HG03432 (cell line): ENCODE measurements around the gene CSNK1D.

Experiments
- ATAC-seq: cut with Tn5 transposase; IDR thresholded peaks from one replicate; pipeline ENCODE4 v1.9.1; 2021; ENCODE audit warnings: mild to moderate bottlenecking, moderate library complexity; ENCODE audit not compliant: unreplicated experiment

CSNK1D gene

DNA sequence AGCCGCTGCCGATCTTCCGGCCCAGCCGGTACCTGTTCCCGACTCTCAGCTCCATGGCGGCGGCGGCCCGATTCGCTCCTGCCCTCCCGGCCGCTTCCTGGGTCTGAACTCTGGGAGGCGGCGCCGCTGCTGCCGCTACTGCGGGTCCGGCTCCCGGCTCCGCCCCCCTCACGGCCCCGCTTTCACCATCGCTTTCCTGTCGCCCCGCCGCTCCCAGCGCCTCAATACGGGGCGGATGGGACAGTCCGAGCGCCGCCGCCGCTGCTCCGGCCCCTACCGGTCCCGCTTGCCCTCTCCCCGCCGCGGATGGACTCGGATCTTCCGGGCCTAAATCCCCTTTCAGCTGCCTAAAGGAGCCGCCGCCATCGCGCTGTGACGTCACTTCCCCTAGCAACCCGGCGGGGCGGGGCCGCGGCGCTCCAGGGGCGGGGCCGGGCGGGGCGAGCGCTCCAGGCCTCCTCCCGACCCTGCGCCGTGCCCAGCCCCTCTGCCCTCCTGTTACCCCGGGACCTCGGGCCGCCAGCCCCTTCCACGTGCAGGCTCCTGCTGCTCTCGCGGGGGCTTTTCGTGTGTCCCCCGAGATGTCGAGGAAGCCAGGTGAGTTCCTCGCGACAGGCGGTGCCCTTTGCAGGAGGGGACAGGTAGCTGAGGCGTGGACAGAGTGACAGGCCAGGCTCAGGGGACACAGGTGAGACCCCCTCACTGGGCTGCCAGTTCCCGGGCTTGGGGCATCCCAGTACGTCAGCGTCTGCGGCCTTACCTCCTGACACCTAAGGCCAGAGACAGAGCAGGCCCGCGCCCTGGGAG is at the start of gene CSNK1D:
CSNK1D (minus strand) TSS at position 374 of the 807 bp plus-strand sequence; CDS start at position 55, 319 bp downstream.
- peak; percentile 75 for ATAC-seq

DNA sequence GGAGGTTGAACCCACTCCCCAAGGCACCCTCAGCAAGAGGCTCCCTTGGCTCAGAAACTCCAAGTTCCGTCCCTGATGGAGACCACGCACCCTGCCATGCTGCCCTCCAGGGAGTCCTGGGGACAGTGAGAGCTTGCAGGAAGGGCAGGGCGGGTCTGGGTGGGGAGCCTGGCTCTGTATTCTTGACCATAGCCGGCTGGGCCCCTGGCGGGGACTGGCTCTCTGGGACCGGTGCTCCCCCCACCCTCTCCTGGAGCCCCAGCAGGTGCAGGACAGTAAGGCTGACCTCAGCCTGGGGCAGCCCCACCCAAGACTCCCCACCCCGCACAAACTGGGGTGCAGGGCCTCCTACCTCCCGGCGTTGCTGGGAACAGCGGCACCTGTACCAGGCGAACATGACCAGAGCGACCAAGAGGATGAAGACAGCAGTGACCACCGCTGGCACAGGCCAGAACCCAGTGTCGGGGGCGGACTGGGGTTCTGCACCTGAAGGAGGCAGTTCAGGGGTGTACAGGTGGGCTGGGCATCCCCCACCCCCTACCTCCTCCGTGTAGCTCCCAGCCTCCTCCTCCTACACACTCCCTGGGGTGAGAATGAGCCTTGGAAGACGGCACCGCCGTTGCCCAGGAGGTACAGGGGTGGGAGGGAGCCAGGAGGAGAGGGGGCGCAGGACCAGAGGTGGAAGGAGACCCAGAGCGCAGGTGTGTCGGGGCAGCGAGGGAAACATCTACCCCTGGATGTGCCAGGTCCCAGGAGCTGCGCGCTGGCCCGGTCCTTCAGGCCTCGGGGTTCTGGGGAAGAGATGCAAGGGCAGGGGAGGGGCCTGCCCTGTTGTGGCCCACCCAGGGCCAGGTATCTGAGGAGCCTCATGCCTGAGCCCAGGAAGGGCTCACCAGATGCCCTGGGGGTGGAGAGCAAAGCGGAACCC is 49.3 kb upstream of the CSNK1D start:
- ATAC-seq = no peak

DNA sequence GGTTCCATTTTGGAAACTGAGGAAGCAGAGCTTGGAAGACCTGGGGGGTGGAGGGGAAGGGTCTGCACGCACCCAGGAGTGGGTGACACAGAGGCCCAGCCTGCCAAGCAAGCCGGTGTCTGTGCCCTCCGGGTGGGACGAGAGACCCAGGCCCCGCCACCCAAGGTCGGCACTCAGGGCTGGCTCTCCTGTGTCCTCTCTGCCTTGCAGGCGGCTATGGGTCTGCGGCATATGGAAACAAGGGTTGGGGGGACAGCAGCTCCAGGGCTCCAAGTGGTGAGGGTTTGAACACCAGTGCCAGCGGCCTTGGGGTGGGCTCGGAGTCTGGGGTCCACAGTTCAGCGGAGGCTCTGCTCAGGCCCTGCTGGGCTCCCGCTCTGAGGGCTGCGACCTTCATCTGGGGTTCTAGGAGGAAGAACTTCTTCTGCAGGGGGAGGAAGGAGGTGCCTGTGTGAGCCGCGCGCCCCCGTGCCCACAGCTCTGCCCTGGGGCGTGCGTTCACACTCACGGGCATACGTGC is 48.5 kb upstream of the CSNK1D start:
- no peak for ATAC-seq

DNA sequence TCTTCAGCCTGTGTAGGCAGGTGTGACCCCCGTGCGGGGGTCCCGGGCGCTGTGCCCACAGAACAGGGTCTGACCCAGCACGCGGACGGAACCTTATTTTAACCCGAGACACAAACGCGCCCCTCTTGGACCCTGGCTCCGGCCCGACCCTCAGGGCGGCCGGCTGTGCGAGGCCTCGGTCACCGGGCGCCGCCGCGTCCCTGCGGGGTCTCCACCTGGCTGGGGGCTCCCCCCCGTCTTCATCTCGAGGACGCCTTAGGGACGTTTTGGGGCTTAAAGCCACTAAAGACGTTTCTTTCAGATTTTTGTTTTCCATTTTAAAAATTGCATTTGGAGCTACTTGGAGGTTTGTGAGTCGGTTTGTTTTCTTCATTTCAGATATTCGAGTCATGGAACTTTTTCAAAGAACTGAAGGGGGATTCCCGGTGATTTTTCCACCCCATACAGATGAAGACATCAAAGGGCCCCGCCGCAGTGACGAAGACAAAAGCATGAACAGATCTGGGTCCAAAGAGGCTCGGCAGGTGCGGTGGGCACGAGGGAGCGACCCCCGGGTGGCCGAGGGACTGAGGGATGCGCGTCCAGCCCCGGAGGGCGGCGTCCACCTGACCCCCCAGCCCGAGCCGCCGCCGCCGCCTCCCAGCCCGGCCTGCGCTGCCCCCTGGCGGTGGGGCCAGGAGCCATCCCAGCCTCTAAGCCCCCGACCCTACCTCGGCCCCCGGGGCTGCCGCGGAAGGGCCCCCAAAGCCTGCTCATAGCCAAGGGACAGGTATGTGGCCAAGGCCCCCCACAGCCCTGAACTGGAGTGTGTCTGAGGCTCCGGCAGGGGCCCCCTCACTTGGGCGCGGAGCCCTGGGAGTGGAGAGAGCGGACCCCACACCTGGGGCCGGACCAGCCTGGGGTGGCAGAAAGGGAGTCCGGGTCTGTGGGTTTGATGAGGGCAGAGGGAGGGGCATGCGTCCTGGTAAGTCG is 47.7 kb upstream of the CSNK1D start:
- no peak for ATAC-seq

DNA sequence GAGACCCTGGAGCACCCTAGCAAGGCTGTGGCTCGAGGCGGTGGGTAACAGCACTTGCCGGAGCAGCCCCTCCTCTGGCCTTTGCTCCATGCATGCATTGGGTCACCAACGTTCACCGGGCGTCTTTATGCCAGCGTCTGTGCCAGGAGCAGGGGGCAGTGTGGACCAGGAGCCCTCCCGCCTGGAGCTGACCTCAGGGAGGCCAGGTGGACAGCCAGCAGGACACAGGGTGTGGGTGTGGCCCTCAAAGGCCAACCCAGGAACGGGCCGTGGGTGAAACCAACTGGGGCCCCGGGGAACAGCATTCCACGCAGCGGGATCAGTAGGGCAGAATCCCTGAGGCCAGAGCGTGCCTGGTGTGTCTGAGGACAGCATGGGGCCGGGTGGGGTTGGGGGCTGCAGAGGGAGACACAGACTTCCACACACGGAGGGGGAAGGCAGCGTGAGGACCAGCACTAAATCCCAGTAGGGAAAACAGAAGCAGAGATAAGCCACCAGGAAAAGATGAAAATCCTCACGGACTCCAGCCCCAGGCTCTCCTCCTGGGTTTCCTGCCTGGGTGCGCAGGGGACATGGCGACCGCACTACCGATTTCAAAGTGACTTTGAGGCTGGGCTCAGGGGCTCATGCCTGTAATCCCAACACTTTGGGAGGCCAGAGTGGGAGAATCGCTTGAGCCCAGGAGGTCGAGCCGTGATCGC is 46.8 kb upstream of the CSNK1D start:
- no peak for ATAC-seq

DNA sequence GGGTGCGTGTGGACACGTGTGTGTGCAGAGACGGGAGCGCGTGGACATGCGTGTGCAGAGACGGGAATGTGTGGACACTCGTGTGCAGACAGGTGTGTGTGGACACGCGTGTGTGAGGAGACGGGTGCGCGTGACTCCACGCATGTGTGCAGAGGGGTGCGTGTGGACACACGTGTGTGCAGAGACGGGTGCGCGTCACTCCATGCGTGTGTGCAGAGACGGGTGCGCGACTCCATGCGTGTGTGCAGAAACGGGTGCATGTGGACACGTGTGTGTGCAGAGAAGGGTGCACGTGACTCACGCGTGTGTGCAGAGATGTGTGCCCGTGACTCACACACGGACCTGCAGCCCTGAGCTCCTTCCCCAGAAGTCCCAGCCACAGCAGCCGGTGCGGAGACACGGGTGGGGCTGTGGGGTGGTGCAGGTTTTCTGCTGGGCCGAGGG is 46.1 kb upstream of the CSNK1D start:
- ATAC-seq = no peak

DNA sequence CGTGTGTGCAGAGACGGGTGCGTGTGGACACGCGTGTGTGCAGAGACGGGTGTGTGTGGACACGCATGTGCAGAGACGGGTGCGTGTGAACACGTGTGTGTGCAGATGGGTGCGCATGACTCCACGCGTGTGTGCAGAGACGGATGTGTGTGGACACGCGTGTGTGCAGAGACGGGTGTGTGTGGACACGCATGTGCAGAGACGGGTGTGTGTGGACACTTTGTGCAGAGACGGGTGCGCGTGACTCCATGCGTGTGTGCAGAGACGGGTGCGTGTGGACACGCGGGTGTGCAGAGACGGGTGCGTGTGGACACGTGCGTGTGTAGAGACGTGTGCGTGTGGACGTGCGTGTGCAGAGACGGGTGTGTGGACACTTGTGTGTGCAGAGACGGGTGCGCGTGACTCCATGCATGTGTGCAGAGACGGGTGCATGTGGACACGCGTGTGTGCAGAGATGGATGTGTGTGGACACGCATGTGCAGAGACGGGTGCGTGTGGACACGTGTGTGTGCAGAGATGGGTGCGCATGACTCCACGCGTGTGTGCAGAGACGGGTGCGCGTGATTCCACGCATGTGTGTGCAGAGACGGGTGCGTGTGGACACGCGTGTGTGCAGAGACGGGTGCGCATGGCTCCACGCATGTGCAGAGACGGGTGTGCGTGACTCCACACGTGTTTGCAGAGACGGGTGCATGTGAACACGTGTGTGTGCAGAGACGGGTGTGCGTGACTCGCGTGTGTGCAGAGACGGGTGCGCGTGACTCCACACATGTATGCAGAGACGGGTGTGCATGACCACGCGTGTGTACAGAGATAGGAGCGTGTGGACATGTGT is 45.5 kb upstream of the CSNK1D start:
- no peak for ATAC-seq

DNA sequence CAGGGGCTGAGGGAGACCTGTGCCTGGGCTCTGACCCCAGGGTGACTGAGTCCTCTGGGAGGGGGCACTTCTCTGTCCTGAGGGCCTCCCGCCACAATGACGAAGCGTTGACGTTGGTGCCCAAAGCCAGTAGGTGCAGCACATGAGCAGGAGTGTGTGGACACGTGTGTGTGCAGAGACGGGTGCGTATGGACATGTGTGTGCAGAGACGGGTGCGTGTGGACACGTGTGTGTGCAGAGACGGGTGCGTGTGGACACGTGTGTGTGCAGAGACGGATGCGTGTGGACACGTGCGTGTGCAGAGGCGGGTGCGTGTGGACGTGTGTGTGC is 44.6 kb upstream of the CSNK1D start:
- ATAC-seq = no peak

DNA sequence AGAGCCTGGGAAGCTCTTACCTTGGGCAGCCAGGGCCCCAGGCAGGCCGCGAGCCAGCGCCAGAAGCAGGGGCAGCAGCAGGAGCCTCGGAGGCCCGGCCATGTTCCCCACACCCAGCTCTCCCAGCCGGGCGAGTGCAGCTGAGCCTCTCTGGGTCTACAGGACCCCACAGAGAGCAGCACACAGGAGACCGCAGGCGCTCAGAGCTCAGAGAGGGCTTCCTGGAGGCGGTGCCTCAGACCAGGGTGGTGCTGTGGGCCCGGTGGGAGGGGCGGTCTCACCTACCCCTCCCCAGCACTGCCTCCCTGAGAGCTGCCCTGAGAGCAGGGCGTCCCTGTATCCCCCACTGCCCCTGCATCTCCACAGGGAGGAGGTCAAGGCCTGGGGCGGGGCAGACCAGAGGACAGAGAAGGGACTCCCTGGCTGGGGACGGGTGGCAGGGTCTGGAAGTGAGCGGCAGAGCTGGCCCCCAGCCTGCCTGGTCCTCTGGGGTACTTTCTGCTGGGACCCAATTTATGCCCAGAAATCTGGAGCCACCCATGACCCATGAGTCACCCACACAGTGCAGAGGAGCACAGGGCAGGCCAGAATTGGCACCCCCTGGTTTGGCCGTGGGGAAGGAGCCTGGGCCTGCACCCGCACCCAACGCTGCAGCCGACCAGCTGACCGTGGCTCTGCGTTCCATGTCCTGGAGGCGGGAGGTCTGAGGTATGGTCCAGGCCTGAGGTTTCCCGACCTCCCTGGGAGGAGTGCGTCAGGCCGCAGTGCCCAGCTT is 44.1 kb upstream of the CSNK1D start, which contains the start of gene CD7:
CD7 (minus strand) TSS at position 215 of the 775 bp plus-strand sequence; CDS start at position 102, 113 bp downstream.
- no peak for ATAC-seq

DNA sequence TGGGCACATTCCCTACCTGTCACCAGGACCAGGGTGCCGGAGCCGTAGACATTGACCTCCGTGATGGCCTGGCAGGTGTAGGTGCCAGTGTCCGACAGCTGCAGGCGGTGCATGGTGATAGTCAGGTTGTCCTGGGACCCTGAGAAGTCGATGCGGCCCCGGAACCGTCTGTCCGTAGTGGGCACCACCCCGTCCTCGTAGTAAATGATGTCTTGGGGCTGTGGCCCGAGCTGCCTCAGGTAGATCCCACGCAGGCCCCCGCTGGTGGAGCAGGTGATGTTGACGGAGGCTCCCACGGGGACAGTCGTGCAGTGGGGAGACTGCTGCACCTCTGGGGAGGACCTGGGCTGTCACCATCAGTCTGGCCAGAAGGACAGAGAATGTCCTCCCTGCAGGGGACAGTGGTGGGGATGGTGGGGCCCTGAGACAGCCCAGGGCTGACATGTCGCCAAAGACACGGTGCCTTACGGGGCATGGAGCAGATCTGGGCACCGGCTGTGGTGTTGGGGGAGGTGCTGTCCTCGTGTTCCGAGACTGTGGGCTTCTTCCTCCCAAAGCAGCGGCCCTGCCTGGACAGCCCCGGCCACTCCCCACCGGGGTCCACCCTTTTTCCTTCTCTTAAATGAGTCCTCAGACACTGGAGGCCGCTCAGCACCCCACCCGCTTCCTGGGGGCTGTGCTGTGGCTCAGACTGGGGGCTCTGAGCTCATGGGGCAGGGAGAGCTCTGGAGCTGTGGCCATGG is 43.3 kb upstream of the CSNK1D start:
- ATAC-seq = no peak

DNA sequence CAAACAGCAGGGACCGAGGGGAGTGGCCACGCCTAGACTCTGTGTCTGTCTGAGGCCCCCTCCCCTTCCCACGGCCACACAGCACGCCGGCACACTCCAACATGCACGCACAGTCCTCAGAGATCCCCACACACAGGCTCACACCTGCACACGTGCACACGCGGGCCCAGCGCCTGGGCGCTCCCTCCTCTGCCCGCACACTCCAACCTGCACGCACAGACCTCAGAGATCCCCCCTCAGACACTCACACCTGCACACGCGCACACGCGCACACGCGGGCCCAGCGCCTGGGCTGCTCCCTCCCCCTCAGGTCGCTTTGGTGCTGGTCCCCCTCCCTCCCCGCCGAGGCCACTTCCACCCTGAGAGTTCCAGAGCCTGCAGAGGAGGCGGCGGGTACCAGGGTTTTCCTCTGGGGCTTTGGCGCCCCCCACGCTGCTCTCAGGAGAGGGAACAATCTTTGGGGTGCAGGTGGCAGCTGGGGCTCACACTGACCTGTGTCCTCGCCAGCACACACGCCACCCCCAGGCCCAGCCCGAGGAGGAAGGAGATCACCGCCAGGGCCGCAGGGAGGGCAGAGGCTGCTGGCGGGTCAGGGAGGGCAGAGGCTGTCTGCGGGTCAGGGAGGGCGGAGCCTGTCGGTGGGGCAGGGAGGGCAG is 42.3 kb upstream of the CSNK1D start:
- no peak for ATAC-seq

DNA sequence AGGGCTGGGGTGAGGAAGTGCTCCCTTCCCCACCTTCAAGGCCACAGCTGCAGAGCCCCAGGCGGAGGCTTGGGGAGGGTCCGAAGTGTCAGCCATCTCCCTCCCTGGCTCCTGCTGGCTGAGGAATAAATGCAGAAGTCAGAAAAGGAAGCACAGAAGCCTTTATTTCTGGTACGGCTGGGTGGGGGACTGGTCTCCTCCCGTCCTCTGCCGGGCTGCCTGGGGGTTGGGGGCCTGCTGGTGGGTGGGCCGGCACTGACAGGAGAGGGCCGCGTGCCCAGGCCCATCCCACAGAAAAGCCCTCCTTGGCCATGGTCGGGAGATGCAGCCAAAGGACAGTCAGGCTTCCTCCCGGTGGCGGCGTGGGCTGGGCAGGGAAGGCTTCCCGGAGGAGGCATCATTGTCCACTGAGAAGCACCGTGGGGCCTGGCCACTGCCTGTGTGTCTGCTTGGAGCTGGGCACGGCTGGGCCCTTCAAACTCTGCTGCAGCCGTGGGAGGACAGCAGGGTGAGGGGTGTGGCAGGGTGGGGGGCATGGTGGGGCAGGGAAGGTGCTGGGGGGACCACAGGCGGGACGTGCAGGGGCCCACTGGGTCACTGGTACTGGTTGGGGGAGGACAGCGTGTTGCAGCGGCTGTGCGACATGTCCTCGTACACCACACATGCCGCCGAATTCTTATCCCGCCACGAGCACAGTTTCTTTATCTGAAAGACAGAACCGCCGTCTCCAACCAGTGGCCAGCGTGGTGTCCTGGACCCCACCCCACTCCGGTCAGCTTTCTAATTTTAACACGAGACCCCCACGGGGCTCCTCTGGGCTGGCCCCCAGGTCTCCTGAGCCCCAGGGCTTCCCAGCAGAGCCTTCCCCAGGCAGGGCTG is 41.5 kb upstream of the CSNK1D start:
- no peak for ATAC-seq

DNA sequence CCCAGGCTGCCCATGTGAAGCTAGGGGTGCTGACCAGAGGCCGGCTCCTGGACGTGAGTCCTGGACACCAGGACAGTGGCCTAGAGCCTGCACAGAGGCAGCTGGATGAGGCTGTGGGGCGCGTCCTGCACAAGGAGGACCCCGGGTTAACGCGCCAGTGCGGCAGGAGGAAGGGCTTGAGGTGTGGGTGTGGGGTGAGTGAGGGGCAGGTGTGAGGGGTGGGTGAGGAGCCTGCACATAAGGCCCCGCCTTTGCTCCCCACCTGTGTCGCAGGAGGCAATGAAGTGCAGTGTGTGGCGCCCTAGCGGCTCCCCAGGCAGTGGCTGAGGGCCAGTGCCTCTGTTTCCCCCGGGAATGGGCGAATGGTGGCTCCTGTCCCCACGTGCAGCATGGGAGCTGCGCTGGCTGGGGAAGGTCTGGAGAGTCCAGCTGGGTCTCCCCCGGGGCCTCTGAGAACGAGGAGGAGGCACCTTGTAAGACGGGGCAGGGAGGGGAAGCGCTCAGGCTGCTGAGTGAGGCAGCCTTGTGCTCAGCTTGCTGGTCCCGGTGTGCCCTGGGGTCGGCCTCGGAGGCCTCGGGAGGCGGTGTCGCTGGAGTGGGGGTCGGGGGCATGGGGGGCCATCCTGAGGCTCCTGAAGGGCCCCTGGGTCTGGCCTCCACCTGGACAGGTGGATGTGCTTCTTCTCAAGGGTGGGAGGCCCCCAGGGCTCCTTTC is 40.7 kb upstream of the CSNK1D start:
- ATAC-seq = no peak

DNA sequence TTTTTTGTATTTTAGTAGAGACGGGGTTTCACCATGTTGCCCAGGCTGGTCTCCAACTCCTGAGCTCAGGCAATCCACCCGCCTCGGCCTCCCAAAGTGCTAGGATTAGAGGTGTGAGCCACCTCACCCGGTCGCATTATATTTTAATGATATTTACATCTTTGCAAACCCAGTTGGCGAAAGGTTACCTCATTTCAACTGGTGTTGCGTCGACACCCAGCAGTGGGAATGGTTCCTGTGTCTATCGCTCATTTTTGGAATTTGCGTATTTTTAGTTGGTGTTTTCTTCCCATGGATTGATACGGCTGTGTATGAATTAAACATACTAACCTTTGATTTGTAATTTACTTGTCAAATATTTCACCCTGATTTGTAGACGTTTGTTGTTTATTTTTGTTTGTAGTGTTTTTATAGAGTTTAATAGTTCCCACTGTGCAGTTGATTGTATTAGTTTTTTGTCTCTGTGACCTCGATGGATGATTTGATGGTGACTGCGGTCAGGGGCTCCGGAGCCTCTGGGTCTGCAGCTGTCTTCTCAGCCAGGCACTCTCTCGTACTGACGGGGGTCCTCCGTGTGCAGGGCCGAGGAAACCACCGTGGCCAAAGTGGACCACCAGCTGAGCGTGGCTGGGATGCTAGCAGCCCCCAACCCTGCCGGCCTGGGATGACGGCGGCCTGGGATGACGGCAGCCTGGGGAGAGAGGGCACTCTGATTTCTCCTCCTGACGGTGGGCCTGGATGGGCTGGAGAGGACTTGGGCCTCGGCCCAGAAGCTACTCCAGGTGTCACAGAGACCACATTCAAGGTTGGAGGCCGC is 39.9 kb upstream of the CSNK1D start:
- ATAC-seq = no peak
